LNCaP clone FGC (cell line): ENCODE results near the gene PCSK7.

Experiments
- DNase-seq: peaks from one replicate; pipeline ENCODE4 v3.0.0-alpha.2; 2011; ENCODE audit warnings: low read depth
- H3K4me3 ChIP-seq: 2 replicates; pipeline ENCODE4 v1.5.1; 2011; ENCODE audit warnings: mild to moderate bottlenecking, low read depth, low read length, control low read depth
- CTCF ChIP-seq: IDR thresholded peaks from 2 replicates; pipeline ENCODE4 v1.5.1; 2012; ENCODE audit warnings: mild to moderate bottlenecking; ENCODE audit not compliant: control insufficient read depth, insufficient read depth; ENCODE audit errors: extremely low read depth

The PCSK7 gene

GRCh38 chr11:117220999-117221774 lies 10.7 kb downstream of the PCSK7 start:
- H3K4me3 ChIP-seq = no peak overlapping the region
- DNase-seq = no peak
- no peak for TF ChIP-seq CTCF

DNA sequence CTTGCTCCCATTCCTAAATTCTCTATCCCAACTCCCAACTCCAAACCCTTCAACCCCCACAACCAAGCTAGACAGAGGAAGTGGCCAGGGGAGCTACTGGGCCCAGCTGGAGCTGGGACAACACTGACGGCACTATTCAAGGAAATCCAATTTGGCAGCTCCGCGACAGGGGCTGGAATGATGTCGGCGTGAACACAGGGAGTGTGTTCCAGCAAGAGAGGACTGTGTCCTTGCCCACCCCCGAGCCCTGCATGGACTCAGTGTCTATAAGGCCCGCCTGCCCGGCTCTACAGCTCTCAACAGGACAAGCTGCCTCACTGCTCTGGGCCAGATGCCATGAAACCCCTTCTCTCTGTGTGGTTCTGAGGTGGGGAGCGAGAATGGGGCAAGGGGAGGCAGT lies 11.3 kb downstream of the PCSK7 start:
- DNase-seq = no peak
- no peak for TF ChIP-seq CTCF
- no peak overlapping the region for H3K4me3 ChIP-seq

DNA sequence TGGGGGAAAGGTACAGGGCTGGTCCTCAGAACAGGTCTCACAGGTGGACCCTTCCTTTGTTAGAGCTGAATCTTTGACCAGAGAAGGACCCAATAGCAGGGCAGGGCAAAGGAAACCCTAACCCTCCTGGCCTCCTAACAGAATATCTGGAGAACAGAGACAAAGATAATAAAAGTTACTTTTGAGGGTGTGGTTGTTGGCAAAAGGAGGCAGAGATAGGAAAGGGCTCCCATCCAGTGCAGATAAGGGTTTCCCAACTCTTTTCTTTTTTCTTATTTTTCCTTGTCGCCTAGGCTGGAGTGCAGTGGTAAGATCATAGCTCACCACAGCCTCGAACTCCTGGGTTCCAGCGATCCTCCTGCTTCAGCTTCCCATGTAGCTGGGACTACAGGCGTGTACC lies 11.9 kb downstream of the PCSK7 start:
- TF ChIP-seq CTCF = no peak
- no peak overlapping the region for H3K4me3 ChIP-seq

DNA sequence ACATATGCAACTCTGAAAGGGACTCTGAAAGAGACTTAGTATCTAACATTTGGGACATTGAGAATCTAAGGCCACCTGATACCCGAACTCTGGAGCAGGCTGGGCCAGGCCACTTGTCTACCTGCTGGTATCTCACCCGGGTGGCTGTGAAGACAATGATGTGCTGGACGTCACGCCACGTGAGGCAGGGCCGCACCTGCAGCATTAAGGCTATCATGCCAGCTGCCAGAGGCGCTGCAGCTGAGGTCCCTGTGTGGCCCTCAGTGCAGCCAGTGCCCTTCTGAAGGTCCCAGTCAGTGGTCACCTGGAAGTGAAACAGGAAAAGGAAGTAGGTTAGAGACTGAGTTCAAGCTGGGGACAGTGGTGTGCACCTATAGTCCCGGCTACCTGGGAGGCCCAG lies 12.4 kb downstream of the PCSK7 start:
- no peak overlapping the region for H3K4me3 ChIP-seq
- DNase-seq = no peak
- no peak for TF ChIP-seq CTCF

More for the DNA sequence above, 11.9 kb downstream of the PCSK7 start:
- no peak for DNase-seq

GRCh38 chr11:117219001-117219400 lies 12.9 kb downstream of the PCSK7 start:
- TF ChIP-seq CTCF = no peak
- no peak for DNase-seq
- no peak overlapping the region for H3K4me3 ChIP-seq

DNA sequence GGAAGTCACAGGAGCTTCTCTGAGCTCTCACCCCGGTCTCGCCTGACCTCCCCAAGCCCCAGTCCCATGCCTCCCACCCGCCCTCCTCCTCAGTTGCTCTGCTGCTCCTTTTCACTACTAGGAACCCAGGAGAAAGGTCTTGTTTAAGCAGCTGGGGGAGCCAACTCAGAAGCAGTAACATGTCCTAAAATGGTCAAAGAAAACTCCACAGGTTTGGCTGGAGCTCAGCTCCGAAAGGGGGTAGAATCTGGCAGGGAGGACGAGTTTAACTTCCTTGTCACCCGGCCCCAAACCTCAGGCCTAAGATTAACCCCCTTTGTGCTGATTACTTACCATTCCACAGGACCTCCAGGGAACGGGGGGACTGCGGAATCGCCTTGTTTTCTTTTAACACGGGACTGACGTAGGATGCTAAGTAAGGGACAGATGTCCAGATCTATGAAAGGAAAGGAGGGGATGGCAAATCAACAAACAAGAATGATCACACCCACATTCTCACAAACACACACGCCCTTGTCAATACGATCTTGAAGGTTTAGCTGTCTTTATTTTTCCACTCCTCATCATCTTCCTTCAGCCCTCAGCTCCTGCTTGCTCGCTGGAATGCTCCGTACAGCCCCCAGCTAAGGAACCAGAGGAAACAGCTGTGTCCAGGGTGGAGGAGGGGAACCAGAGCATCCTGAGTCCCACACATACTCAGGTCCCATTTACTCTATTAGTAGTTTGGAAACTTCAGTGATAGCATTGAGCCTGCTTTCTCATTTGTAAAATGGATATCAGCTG lies 13.5 kb downstream of the PCSK7 start:
- no peak for DNase-seq
- TF ChIP-seq CTCF = no peak
- H3K4me3 ChIP-seq = no peak overlapping the region
